Lower leg skin (tissue), 4 donors: ENCODE measurements around the gene GPR31. TPM values are rescaled to one million over a fixed set of nuclear protein-coding genes. Genes with fewer than 3 reads are reported as not detected.
"Not testable (repeated sequence)": the region's sequence is repeated elsewhere in the genome, so short reads cannot be mapped to it uniquely, and the experiment has no call there.

Source experiments
- DNase-seq, 2 donors: peaks; one replicate each; pipeline ENCODE4 v3.0.0-alpha.2; 2019; ENCODE audit warnings: low spot score in 2 of 2
- H3K4me3 ChIP-seq: fragments of 200-600 bp; sonication (generic); 2 replicates; pipeline ENCODE4 v1.5.1; 2017; ENCODE audit warnings: mild to moderate bottlenecking, low read depth; ENCODE audit not compliant: poor library complexity, severe bottlenecking
- CTCF ChIP-seq, 3 donors: fragments of 450-650 bp; IDR thresholded peaks; one replicate each; pipeline ENCODE4 v1.5.1; 2016; ENCODE audit warnings: antibody characterized with exemption in 3 of 3, mild to moderate bottlenecking in 3 of 3, moderate library complexity in 2 of 3
- POLR2A ChIP-seq, 2 donors: fragments of 450-650 bp; IDR thresholded peaks; one replicate each; pipeline ENCODE4 v1.6.1; 2016 to 2017; ENCODE audit warnings: antibody characterized with exemption in 2 of 2, mild to moderate bottlenecking in 1 of 2, moderate library complexity in 1 of 2
- WGBS, 2 donors: methylation state at CpG; one replicate each; pipeline ENCODE4 v1.1.5; 2018; 5-methylcytosine and 5-hydroxymethylcytosine counted together
- intact Hi-C: fragments of 100-400 bp; cut with DNase I; formaldehyde crosslinking; loops from one replicate; pipeline ENCODE4 v1.15.0; 2023; ENCODE audit warnings: low total_unique reads
- total RNA-seq, 4 donors: library from RNA; depleted of rRNA; stranded (reverse); fragments of >200 nt; gene quantifications; one replicate each; pipeline ENCODE4 v1.1.0, GENCODE V29; 2016

GPR31 gene
- total RNA-seq: not detected

- intact Hi-C loops: no loop called here
- H3K4me3 ChIP-seq: no peak within 1 kb of the TSS
- WGBS, 2 donors: 79 to 86% methylated on average over 4 of the region's 4 CpGs
- TF ChIP-seq POLR2A (IDR thresholded peaks at IDR 0.05): no peak
- DNase-seq: no peak
Measured at GRCh38 chr6:167157863-167158262, at the start of gene GPR31. GPR31 (minus strand) TSS chr6:167157980; CDS start chr6:167157831, 149 bp downstream.

- H3K4me3 ChIP-seq: no peak overlapping the region
Measured at GRCh38 chr6:167207527-167207926, 49.7 kb upstream of the GPR31 start.

GRCh38 chr6:167205316-167205715 lies 47.5 kb upstream of the GPR31 start:
- intact Hi-C loops, H3K4me3 ChIP-seq: not testable (repeated sequence)
- 80 to 95% methylated on average over 10 to 11 of the region's 11 CpGs for WGBS, 2 donors
- peak in 1 of 2 donors; percentile 53 for DNase-seq

More at GRCh38 chr6:167207527-167207926, 49.7 kb upstream of the GPR31 start:
- peak in 1 of 2 donors; percentile 45 for DNase-seq
- WGBS, 2 donors: 86 to 87% methylated on average over 7 of the region's 7 CpGs
- intact Hi-C loops: no loop called here
- no peak for TF ChIP-seq CTCF (IDR thresholded peaks at IDR 0.05)

GRCh38 chr6:167204059-167204348 lies 46.2 kb upstream of the GPR31 start:
- DNase-seq: peak in 1 of 2 donors; percentile 3
- H3K4me3 ChIP-seq, intact Hi-C loops: not testable (repeated sequence)
- WGBS, 2 donors: 48 to 70% methylated on average over 7 to 8 of the region's 10 CpGs

- WGBS, 2 donors: 76 to 78% methylated on average over 21 to 29 of the region's 29 CpGs
- intact Hi-C loops, H3K4me3 ChIP-seq: not testable (repeated sequence)
- DNase-seq: peak in 1 of 2 donors; percentile 25
Measured at GRCh38 chr6:167203261-167204058, 45.7 kb upstream of the GPR31 start.

- H3K4me3 ChIP-seq, intact Hi-C loops: not testable (repeated sequence)
- WGBS, 2 donors: 57 to 66% methylated on average over 6 to 8 of the region's 8 CpGs
- DNase-seq: peak in 1 of 2 donors; percentile 23
Measured at GRCh38 chr6:167202613-167203012, 44.8 kb upstream of the GPR31 start.

- WGBS, 2 donors: 93 to 95% methylated on average over 14 of the region's 14 CpGs
- TF ChIP-seq CTCF (IDR thresholded peaks at IDR 0.05) (no peak), POLR2A (IDR thresholded peaks at IDR 0.05) (no peak)
Measured at GRCh38 chr6:167200806-167201205, 43.0 kb upstream of the GPR31 start.

GRCh38 chr6:167195941-167196610 lies 38.3 kb upstream of the GPR31 start:
- 39 to 52% methylated on average over 10 to 11 of the region's 21 CpGs for WGBS, 2 donors
- DNase-seq: peak in 1 of 2 donors; percentile 71
- intact Hi-C loops: not testable (repeated sequence)

More at GRCh38 chr6:167200806-167201205, 43.0 kb upstream of the GPR31 start:
- intact Hi-C loops: no loop called here
- peak in 1 of 2 donors; percentile 74 for DNase-seq
- no peak overlapping the region for H3K4me3 ChIP-seq

GRCh38 chr6:167193515-167194125 lies 35.8 kb upstream of the GPR31 start:
- 63 to 65% methylated on average over 6 of the region's 6 CpGs for WGBS, 2 donors
- DNase-seq: peak in 1 of 2 donors; percentile 2
- intact Hi-C loops, H3K4me3 ChIP-seq: not testable (repeated sequence)

More at GRCh38 chr6:167195941-167196610, 38.3 kb upstream of the GPR31 start:
- H3K4me3 ChIP-seq: not testable (repeated sequence)

- H3K4me3 ChIP-seq, intact Hi-C loops: not testable (repeated sequence)
- WGBS, 2 donors: 93 to 94% methylated on average over 8 of the region's 8 CpGs
- peak in 1 of 2 donors; percentile 68 for DNase-seq
Measured at GRCh38 chr6:167191043-167191583, 33.3 kb upstream of the GPR31 start.

GRCh38 chr6:167187275-167187674 lies 29.5 kb upstream of the GPR31 start:
- DNase-seq: peak in 1 of 2 donors; percentile 26
- H3K4me3 ChIP-seq, intact Hi-C loops: not testable (repeated sequence)
- 44 to 53% methylated on average over 7 to 8 of the region's 9 CpGs for WGBS, 2 donors

GRCh38 chr6:167185101-167185500 lies 27.3 kb upstream of the GPR31 start:
- DNase-seq, intact Hi-C loops, H3K4me3 ChIP-seq: not testable (repeated sequence)
- WGBS, 2 donors: 79% methylated on average over 3 of the region's 3 CpGs
